Measurements from ENCODE around the gene CCDC88B. TPM values are rescaled to one million over a fixed set of nuclear protein-coding genes. Genes with fewer than 3 reads are reported as not detected.

The CCDC88B gene
- total RNA-seq, 1 experiment from 2014 or later = 14.7 TPM

DNA sequence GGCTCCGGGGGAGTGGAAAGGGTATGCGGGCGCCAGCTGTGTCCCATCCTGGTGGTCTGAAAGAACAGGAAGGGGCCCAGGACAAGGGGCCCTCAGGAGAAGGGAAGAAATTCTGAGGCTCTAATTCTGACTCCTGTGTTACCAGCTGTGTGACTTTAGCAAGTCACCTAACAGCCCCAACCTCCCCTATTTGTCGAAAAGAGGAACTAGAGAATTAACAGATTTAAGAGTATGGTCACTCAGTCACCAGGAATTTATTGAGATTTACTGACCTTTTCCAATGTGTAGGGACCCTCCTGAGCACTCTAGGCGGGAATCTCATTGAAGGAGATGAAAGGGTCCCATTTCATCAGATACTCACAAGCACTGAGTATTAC is 33.6 kb downstream of the CCDC88B start:
- peak overlapping the region; percentile 38; the same call in 1 of the 2 replicates for H3K27ac ChIP-seq (ENCODE audit: low read depth, low read length)
- H3K79me2 ChIP-seq (ENCODE audit: insufficient read depth, low read length) = no peaks in the 10 kb centered on the region; the same call in 1 of the 2 replicates
- TF ChIP-seq, protein P1, sequence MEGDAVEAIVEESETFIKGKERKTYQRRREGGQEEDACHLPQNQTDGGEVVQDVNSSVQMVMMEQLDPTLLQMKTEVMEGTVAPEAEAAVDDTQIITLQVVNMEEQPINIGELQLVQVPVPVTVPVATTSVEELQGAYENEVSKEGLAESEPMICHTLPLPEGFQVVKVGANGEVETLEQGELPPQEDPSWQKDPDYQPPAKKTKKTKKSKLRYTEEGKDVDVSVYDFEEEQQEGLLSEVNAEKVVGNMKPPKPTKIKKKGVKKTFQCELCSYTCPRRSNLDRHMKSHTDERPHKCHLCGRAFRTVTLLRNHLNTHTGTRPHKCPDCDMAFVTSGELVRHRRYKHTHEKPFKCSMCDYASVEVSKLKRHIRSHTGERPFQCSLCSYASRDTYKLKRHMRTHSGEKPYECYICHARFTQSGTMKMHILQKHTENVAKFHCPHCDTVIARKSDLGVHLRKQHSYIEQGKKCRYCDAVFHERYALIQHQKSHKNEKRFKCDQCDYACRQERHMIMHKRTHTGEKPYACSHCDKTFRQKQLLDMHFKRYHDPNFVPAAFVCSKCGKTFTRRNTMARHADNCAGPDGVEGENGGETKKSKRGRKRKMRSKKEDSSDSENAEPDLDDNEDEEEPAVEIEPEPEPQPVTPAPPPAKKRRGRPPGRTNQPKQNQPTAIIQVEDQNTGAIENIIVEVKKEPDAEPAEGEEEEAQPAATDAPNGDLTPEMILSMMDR (IDR thresholded peaks at IDR 0.05 in 2 of 3, conservative IDR thresholded peaks at IDR 0.05 in 1 of 3; ENCODE audit: borderline replicate concordance in 1 of 3, insufficient read depth in 1 of 3, low read depth in 2 of 3, low read length in 2 of 3) = no peak
- no peak for TF ChIP-seq ELF1 (IDR thresholded peaks at IDR 0.05; ENCODE audit: borderline replicate concordance, low read depth)
- no peak for TF ChIP-seq CEBPB (IDR thresholded peaks at IDR 0.05; ENCODE audit: low read depth)
- no peak for TF ChIP-seq EZH2 (IDR thresholded peaks at IDR 0.05)
- no peak for TF ChIP-seq EGR1 (IDR thresholded peaks at IDR 0.05; ENCODE audit: low read depth)
- no peak for TF ChIP-seq TCF7L2 (IDR thresholded peaks at IDR 0.05; ENCODE audit: borderline replicate concordance, extremely low read depth, insufficient read depth, insufficient read length)
- TF ChIP-seq, protein P2, sequence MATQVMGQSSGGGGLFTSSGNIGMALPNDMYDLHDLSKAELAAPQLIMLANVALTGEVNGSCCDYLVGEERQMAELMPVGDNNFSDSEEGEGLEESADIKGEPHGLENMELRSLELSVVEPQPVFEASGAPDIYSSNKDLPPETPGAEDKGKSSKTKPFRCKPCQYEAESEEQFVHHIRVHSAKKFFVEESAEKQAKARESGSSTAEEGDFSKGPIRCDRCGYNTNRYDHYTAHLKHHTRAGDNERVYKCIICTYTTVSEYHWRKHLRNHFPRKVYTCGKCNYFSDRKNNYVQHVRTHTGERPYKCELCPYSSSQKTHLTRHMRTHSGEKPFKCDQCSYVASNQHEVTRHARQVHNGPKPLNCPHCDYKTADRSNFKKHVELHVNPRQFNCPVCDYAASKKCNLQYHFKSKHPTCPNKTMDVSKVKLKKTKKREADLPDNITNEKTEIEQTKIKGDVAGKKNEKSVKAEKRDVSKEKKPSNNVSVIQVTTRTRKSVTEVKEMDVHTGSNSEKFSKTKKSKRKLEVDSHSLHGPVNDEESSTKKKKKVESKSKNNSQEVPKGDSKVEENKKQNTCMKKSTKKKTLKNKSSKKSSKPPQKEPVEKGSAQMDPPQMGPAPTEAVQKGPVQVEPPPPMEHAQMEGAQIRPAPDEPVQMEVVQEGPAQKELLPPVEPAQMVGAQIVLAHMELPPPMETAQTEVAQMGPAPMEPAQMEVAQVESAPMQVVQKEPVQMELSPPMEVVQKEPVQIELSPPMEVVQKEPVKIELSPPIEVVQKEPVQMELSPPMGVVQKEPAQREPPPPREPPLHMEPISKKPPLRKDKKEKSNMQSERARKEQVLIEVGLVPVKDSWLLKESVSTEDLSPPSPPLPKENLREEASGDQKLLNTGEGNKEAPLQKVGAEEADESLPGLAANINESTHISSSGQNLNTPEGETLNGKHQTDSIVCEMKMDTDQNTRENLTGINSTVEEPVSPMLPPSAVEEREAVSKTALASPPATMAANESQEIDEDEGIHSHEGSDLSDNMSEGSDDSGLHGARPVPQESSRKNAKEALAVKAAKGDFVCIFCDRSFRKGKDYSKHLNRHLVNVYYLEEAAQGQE (IDR thresholded peaks at IDR 0.05; ENCODE audit: low read depth) = no peak
- no peak for TF ChIP-seq CBX3 (IDR thresholded peaks at IDR 0.05; ENCODE audit: low read depth)
- H3K9me3 ChIP-seq (ENCODE audit: control insufficient read depth in 1 of 2, insufficient read depth in 1 of 2, low read depth in 1 of 2, low read length in 2 of 2) = no peaks in the 10 kb centered on the region
- intact Hi-C loops (cut with micrococcal nuclease) = no loop called here
- no TSS peak for BruUV-seq (replicated peaks)
- ChIA-PET CTCF (interaction anchor here (2.2 kb wide), 1 partner anchor 18 kb away, joined by 11 read pairs; no protein-coding TSS in a partner anchor), POLR2A (interaction anchor here (1.1 to 1.6 kb wide), 4 partner anchors 9 to 56 kb away, joined by 3 to 10 read pairs (median 4); partner anchors contain the start of genes PRDX5 and TRMT112), RAD21 (ENCODE audit: low non-redundant PET in 1 of 2, low total read pairs in 2 of 2, uncharacterized antibody in 2 of 2, unreplicated experiment in 2 of 2) (no interaction called here)
- no peak for DNase-seq (ENCODE audit: low read depth, low spot score)
- no peaks in the 10 kb centered on the region for H3K9me2 ChIP-seq (ENCODE audit: insufficient read depth)
- H3K36me3 ChIP-seq (ENCODE audit: control insufficient read depth in 1 of 2, insufficient read depth in 2 of 2, low read length in 2 of 2) = peaks cover 3 to 12% of the 10 kb centered on the region in 2 experiments; a peak in 3 of 4 replicates
- peaks cover 0 to 15% of the 10 kb centered on the region in 2 experiments; a peak in 3 of 4 replicates for H3K4me1 ChIP-seq (ENCODE audit: control insufficient read depth in 1 of 2, insufficient read depth in 2 of 2, low read length in 2 of 2)
- H3K27me3 ChIP-seq (ENCODE audit: insufficient read depth, low read length) = no peaks in the 10 kb centered on the region
- no peak overlapping the region for H2AFZ ChIP-seq (ENCODE audit: low read depth, low read length, poor library complexity, severe bottlenecking)
- no peaks in the 10 kb centered on the region for H4K20me1 ChIP-seq (ENCODE audit: insufficient read depth)
- peak overlapping the region; percentile 86 for H3K9ac ChIP-seq (ENCODE audit: low read length)
- no peak for ATAC-seq
- peak overlapping the region; percentile 69 to 72 for H3K4me3 ChIP-seq (replicated peaks in 1 of 2; ENCODE audit: low read depth in 1 of 2, low read length in 2 of 2)
- H3K4me2 ChIP-seq (ENCODE audit: low read length) = peak overlapping the region; percentile 98

All from HCT116 (cell line).